Vagina (tissue), 2 donors: ENCODE data around the gene CEACAM6.

Experiments used
- POLR2A ChIP-seq, 2 donors: fragments of 450-650 bp; IDR thresholded peaks; one replicate each; pipeline ENCODE4 v1.6.1; 2017; ENCODE audit warnings: antibody characterized with exemption in 2 of 2, mild to moderate bottlenecking in 2 of 2, moderate library complexity in 2 of 2
- TF ChIP-seq, protein P1 (sequence below), 3 experiments: fragments of 450-650 bp in 2 of 3; fragments of 200-600 bp in 1 of 3; sonication (generic) in 1 of 3; IDR thresholded peaks; one replicate each; pipeline ENCODE4 v1.5.1; 2017 to 2019; ENCODE audit warnings: antibody characterized with exemption in 3 of 3, mild to moderate bottlenecking in 2 of 3, moderate library complexity in 2 of 3

DNA sequence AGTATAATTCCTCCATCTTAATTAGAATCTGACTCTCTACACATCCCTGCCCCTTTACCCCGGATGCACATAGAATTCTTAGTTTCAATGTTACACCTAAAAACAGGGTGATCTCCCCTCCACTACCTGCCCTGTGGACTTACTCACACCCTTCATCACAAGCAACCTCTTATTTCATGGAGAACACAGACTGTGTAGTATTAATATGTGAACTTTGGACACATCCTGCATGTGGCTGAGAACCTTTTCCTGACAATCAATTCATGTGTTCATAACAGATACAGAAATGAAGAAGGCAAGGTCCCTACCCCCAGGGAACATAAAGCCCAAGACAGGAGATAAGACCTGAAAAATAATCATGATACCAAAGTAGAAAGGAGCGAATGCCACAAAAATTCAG, 11.8 kb downstream of the CEACAM6 start:
- TF ChIP-seq, protein P1, sequence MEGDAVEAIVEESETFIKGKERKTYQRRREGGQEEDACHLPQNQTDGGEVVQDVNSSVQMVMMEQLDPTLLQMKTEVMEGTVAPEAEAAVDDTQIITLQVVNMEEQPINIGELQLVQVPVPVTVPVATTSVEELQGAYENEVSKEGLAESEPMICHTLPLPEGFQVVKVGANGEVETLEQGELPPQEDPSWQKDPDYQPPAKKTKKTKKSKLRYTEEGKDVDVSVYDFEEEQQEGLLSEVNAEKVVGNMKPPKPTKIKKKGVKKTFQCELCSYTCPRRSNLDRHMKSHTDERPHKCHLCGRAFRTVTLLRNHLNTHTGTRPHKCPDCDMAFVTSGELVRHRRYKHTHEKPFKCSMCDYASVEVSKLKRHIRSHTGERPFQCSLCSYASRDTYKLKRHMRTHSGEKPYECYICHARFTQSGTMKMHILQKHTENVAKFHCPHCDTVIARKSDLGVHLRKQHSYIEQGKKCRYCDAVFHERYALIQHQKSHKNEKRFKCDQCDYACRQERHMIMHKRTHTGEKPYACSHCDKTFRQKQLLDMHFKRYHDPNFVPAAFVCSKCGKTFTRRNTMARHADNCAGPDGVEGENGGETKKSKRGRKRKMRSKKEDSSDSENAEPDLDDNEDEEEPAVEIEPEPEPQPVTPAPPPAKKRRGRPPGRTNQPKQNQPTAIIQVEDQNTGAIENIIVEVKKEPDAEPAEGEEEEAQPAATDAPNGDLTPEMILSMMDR (IDR thresholded peaks at IDR 0.05) = no peak
- no peak for TF ChIP-seq POLR2A (IDR thresholded peaks at IDR 0.05)
